Adrenal gland (tissue), 5 donors: Measurements from ENCODE around the gene LRRC26.

Source experiments
- CTCF ChIP-seq, 6 experiments: fragments of 450-650 bp in 4 of 6; fragments of 200-600 bp in 2 of 6; sonication (generic) in 1 of 6; IDR thresholded peaks; 1 replicate in 5 of 6; 2 replicates in 1 of 6; pipeline versions ENCODE4 v1.5.1 to v1.8.0; 2016 to 2021; ENCODE audit warnings: antibody characterized with exemption in 6 of 6, mild to moderate bottlenecking in 2 of 6, moderate library complexity in 1 of 6
- POLR2A ChIP-seq, 2 donors: fragments of 450-650 bp; IDR thresholded peaks; one replicate each; pipeline ENCODE4 v1.6.1; 2017; ENCODE audit warnings: antibody characterized with exemption in 2 of 2, mild to moderate bottlenecking in 2 of 2, moderate library complexity in 1 of 2
- donor health status: DM: no; HTN: no; CAD: no.

GRCh38 chr9:137163805-137164204, 6.0 kb downstream of the LRRC26 start:
- TF ChIP-seq CTCF (IDR thresholded peaks at IDR 0.05) (no peak), POLR2A (IDR thresholded peaks at IDR 0.05) (no peak)
